Peyer's patch (tissue), 4 donors: Measurements from ENCODE around the gene TFPI.

Source experiments
- CTCF ChIP-seq, 6 experiments: fragments of 450-650 bp in 4 of 6; fragments of 200-600 bp in 2 of 6; sonication (generic) in 1 of 6; IDR thresholded peaks; one replicate each; pipeline ENCODE4 v1.5.1; 2017 to 2019; ENCODE audit warnings: antibody characterized with exemption in 6 of 6, mild to moderate bottlenecking in 3 of 6, moderate library complexity in 1 of 6
- POLR2A ChIP-seq, 2 donors: fragments of 450-650 bp; IDR thresholded peaks; one replicate each; pipeline ENCODE4 v1.5.1; 2017; ENCODE audit warnings: antibody characterized with exemption in 2 of 2, mild to moderate bottlenecking in 2 of 2, moderate library complexity in 2 of 2

GRCh38 chr2:187566266-187566665 is 12.0 kb upstream of the TFPI start:
- TF ChIP-seq POLR2A (IDR thresholded peaks at IDR 0.05) (no peak), CTCF (IDR thresholded peaks at IDR 0.05) (no peak)
